ENCODE data around the gene NOVA1.

NOVA1 gene

GRCh38 chr14:26415618-26416123 is 182.2 kb downstream of the NOVA1 start:
- no peak for TF ChIP-seq CTCF (IDR thresholded peaks at IDR 0.05; ENCODE audit: low read depth, low read length)
- no peak overlapping the region for H3K4me3 ChIP-seq (ENCODE audit: low read depth, low read length)

GRCh38 chr14:26414926-26415325 is 182.9 kb downstream of the NOVA1 start:
- no peak for TF ChIP-seq CTCF (IDR thresholded peaks at IDR 0.05; ENCODE audit: low read depth, low read length)
- H3K4me3 ChIP-seq (ENCODE audit: low read depth, low read length) = no peak overlapping the region

GRCh38 chr14:26414103-26414502 is 183.7 kb downstream of the NOVA1 start:
- no peak overlapping the region for H3K4me3 ChIP-seq (ENCODE audit: low read depth, low read length)
- no peak for TF ChIP-seq CTCF (IDR thresholded peaks at IDR 0.05; ENCODE audit: low read depth, low read length)

- H3K4me3 ChIP-seq (ENCODE audit: low read depth, low read length) = no peak overlapping the region
- TF ChIP-seq CTCF (IDR thresholded peaks at IDR 0.05; ENCODE audit: low read depth, low read length) = no peak
Observed at GRCh38 chr14:26412421-26412820, 185.4 kb downstream of the NOVA1 start.

GRCh38 chr14:26410189-26410685 is 187.6 kb downstream of the NOVA1 start:
- no peak overlapping the region for H3K4me3 ChIP-seq (ENCODE audit: low read depth, low read length)
- TF ChIP-seq CTCF (IDR thresholded peaks at IDR 0.05; ENCODE audit: low read depth, low read length) = no peak

- no peak for TF ChIP-seq CTCF (IDR thresholded peaks at IDR 0.05; ENCODE audit: low read depth, low read length)
- no peak overlapping the region for H3K4me3 ChIP-seq (ENCODE audit: low read depth, low read length)
Observed at GRCh38 chr14:26404927-26405326, 192.9 kb downstream of the NOVA1 start.

- no peak overlapping the region for H3K4me3 ChIP-seq (ENCODE audit: low read depth, low read length)
- no peak for TF ChIP-seq CTCF (IDR thresholded peaks at IDR 0.05; ENCODE audit: low read depth, low read length)
Observed at GRCh38 chr14:26403760-26404159, 194.1 kb downstream of the NOVA1 start.

All from WI38 (cell line).